Stimulated activated CD8-positive, alpha-beta memory T cell treated with anti-CD3 and anti-CD28 coated beads, Interleukin-7, amount 100 ng/mL, for 1 hour (primary cell): ENCODE results near the gene CDX2.
"Not testable (repeated sequence)": the region's sequence is repeated elsewhere in the genome, so short reads cannot be mapped to it uniquely, and the experiment has no call there.

Experiments used
- DNase-seq, 2 donors: peaks; one replicate each; pipeline ENCODE4 v3.0.0-alpha.2; 2020; ENCODE audit warnings: low read depth in 2 of 2

Gene CDX2, protein sequence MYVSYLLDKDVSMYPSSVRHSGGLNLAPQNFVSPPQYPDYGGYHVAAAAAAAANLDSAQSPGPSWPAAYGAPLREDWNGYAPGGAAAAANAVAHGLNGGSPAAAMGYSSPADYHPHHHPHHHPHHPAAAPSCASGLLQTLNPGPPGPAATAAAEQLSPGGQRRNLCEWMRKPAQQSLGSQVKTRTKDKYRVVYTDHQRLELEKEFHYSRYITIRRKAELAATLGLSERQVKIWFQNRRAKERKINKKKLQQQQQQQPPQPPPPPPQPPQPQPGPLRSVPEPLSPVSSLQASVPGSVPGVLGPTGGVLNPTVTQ

DNA sequence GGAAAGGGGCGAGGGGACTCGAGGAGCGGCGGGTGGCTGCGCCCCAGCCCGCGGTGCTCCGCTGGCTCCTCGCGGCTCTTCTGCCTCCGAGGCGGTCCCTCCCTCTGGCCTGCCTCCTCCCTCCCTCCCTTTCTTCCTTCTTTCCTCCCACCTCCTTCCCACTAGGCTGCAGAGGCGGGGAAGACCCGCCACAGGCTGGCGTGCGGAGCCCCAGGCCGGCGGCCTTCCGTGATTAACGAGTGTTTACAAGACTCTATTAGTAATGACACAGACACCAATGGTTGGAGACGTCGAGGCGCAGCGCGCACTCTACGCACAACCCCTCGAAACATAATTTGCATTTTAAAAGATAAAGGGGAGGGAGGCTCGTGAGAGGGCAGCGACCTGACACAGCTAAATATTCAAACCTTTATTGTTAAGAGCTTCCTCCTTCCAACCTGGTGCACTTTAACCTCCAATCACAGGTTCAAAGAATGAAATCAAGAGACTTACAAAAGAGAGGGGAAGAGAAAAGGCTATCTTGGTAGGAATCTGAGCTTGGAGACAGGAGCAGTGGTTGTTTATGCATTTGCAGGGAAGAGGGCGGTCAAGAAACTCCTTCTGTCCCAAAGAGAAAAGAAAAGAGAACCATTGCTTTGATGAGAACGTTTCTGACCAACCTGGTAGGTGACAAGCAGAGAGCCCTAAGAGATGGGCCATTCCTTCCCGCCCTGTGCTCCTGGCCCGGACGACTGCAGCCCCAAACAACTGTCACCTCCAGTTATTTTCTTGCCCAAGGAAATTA, at the start of gene CDX2:
CDX2 (minus strand) TSS at position 234 of the 784 bp plus-strand sequence. CDS start 309 bp downstream, outside the sequence.
- no peak for DNase-seq

DNA sequence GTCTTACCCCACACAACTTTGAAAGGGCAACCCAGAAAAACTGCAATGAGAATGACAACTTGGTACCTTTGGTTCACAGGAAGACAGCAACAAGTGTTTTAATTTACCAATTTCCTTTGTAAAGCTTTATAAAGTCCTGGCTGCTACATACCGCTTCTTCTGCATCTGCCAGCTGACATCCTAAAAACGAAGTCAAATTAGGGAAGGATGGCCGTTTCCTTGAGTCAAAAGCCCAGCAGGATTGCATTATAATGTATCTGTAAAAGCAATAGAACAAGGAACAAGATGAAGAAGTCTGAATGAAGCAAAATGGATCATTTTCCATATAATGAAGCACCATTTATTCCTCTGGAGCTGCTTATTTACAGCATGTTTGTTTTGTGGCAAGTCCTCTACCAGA, 45.2 kb upstream of the CDX2 start:
- DNase-seq = no peak

DNA sequence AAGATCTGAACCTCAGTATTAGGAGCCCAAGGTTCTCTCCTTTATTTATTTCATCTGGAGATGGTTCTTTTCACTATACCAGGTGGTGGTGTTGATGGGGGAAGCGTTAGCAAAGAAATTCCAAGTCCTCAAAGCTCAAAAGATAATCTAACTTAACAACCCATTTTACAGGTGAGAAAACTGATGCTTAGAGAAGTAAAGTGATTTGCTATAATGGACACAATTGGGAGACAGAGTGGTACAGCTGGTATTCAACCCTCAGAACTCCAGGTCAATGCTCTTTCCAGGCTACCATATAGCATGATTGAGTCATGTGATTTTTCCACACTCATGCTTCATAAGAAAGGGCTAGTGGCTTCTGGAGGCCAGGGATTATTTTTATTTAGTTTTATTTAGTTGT, 44.4 kb upstream of the CDX2 start:
- no peak for DNase-seq

DNA sequence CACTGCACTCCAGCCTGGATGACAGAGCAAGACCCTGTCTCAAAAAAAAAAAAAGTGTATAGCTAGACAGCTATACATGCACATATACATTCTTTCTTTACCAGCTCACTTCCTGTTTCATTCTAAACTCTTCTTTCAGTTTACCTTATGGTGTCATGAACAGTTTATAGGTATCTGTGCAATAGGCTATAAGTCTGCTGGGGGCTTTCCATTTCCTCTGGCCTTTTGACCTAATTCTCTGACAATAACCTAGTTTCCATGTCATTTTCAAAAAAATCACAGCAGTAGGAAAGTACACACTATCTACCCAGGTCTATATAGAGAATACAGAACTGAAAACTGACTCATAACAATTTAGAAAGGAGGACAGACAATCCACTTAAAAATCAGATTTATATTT, 43.8 kb upstream of the CDX2 start:
- no peak for DNase-seq

DNA sequence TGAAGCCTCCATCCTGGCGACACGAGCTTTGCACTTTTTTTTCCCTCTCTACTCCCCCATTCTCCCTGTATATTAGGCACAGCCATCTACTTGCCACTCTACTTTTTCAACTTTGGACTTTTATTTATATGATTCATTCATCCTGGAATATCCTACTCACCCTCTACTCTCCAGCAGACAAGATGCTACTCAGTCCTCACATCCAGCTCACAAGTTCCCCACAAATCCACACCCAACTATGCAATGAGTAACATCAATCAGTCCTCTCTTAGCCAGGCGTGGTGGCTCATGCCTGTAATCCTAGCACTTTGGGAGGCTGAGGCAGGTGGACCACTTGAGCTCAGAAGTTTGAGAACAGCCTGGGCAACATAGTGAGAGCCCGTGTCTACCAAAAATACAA, 43.3 kb upstream of the CDX2 start:
- DNase-seq = no peak

DNA sequence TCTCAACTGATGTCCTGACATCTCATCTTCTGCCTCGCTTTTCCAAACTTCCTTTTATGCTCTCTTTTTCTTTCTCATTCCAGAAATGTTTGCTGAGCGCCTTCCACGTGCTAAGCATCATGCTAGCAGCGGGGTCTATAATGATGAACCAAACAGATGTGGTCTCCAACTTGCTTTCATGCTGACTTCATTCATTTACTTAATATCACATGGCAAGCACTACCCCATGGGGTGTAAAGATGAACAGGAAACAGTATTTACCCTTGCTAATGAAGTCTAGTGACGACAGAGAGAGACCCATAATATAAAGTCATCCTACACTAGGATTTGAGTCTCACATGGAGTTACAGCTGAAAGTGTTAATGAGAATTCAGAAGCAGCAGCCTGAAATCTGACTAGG, 40.9 kb upstream of the CDX2 start:
- DNase-seq = no peak

DNA sequence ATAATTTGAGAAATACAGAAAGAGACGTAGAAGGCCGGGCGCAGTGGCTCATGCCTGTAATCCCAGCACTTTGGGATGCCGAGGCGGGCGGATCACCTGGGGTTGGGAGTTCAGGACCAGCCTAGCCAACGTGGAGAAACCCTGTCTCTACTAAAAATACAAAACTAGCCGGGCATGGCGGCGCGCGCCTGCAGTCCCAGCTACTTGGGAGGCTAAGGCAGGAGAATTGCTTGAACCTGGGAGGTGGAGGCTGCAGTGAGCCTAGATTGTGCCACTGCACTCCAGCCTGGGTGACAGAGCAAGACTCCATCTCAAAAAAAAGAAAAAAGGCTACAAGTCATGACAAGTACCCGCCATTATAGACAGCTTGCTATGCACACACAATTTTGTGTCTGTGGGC, 35.9 kb upstream of the CDX2 start:
- DNase-seq = not testable (repeated sequence)

DNA sequence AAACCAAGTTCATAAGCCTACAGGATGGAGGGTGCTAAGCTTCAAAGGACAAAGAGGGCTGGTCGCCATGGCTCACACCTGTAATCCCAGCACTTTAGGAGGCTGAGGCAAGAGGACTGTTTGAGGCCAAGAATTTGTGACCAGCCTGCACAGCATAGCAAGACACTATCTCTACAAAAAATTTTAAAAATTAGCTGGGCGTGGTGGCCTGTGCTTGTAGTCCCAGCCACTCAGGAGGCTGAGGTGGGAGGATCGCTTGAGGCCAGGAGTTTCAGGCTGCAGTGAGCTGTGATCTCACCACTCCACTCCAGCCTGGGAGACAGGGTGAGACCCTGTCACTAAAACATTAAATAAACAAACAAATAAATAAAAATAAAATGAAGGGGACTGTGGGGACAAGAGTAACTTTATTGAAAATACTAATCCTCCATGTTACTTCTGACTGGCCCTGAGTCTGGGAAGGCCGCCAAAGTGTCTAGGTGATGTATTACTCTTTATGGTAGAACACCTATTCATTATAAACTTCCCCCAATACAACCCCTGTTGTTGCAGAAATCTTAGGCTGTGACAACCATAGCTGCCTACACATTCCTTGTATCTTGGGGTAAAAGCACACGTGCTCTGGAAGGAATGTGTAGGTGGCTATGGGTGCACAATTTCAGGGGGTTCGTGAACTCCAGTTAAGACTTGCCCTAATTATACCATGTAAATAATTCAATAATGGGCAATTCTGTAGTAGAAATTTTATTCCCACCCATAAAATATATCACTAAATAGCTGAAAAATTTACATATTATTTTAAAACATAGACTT, 34.0 kb upstream of the CDX2 start:
- DNase-seq = no peak

DNA sequence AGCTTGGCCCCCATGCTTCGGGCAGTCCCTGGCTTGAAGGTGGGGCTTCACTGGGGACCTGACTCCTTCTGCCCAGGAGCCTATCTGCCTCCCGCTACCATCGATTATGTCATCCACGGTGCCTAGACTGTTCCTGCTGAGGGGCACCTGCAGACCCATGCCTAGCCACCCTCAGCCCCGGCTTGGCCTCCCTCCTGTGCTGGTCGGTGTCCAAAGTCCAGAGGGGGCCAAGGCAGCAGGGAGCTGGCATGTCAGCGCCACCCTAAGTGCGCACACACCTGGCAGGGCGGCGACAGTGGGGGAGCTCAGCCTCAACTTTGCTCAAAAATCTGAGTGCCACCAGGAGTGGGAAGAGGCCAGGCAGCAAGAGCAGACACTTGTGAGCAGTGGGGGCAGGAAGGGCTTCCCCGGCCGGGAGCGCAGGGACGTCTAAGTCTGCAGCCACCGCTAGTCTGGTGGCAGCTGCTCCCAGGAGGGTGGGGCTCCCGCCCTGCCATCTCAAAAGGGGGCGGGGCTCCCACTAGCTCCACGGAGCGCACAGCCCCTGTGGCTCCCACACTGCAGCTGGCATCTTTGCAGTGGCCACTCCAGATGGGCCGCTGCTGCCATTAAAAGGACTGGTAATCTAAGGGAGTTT, 32.8 kb upstream of the CDX2 start:
- DNase-seq = no peak

DNA sequence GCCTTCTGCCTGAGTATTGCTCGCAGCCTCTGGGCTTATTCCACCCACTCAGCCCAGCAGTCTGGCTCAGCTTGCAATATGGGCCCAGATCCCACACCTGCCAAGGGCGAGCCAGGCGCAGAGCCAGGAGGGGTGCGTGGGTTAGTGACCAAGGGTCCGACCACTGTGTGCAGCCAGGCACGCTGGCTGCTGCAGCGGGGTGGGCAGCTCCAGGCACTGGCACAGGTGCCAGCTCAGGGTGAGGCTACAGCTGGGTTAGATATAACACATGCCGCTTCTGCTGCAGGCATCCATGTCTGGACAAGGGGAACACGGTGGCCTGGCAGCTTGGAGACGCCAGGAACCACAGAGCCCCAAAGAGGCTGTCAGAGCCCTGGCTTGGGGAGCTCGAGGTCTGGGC, 31.9 kb upstream of the CDX2 start:
- no peak for DNase-seq

DNA sequence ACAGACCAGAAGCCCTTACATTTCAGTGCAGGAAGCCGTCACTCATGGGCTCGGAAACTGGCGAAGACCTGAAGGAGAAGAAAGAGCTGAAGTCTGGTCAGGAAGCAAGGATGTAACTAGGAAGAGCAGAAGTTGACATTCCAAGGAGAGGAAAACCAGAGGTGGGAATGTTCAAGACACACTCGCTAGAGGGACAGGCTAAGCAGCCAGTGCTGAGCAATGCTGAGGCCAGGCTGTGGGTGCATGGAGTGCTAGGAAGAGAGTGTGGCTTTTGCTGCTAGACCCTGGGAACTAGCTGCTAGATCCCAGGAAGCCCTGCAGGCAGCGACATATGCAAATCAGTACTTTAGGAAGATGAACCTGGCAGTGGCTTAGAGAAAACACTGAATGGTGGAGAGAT, 31.5 kb upstream of the CDX2 start:
- no peak for DNase-seq

DNA sequence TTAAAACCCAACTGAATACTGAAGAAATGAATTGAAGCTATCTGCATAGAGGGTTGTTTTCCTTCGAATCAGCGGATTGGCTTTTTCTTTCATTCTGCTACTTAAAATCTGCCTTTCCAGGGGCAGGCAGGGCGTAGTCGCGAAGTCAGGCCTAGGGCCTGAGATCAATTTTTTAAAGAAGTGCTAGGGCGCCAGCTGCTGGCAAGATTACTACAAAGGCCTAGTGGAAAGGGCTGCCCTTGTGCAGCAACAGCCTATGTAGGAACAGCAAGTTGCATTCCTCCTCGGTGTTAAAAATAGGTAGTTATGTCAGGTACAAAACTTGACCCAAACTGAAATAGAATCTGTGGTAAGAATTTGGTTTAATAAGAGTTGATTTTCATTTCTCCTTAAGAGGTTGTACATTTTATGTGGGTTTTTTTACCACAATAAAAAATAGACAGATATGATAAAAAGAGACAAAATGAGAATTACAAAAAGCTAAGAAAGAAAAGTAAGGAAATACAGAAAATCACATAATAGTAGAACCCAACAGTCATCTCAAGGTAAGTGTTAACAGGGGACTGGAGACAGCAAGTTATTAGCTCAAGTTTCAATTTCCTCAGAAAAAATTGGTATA, 28.9 kb upstream of the CDX2 start:
- no peak for DNase-seq

DNA sequence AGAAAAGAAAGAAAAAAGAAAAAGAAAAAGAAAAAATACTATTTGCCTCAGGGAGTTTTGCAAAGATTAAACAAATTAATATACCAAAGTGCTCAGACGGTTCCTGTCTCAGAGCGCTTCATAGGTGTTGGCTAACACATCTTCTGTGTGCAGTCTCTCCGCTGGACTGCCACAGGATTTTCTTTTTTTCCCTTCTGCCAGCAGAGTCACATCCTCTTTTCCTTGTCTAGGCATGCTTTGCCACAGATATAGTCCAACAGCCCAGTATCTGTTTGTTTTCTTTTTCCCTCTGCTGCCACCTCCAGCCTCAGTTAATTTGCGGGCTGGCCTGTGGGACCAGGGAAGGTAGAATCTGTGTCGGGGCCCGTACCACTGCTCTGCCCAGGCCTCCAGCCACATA, 22.8 kb upstream of the CDX2 start:
- DNase-seq = no peak

DNA sequence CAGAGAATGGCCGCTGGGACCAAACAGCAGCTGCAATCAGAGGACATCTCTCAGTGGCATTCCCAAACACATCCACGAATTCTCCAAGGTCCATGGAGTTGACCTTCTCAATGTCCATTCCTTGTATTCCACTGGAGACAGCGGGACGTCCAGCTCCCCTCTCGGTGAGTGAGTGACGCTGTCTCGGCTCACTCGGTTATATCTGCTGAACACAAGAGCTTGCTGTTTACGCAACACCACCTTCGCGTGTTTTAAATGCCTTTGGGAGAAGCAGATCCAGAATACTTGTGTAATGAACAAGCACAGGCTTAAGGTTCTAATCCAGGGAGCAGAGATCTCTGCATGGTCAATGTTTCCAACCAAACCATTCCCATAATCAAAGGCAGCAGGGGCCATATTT, 19.4 kb upstream of the CDX2 start, which contains the start of gene URAD:
URAD (minus strand) TSS at position 174 of the 400 bp plus-strand sequence; CDS start at position 118, 56 bp downstream.
- no peak for DNase-seq

DNA sequence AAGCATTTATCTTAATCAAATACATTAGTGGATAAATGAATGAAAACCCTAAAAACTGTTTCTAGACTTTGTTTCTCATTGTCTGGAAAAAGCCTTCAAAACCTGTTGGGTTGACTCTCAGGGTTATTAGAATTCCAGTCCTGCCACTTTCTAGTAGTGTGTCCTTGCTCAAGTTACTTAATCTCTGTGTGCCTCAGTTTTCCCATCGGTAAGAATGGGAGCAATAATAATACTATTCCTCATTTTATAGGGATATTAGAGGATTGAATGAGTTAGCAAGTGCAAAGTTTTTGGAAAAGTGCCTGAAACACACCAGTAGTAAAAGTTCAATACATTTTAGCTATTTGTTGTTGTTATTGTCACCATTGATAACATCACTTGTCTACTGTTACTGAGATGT, 16.5 kb upstream of the CDX2 start:
- no peak for DNase-seq

DNA sequence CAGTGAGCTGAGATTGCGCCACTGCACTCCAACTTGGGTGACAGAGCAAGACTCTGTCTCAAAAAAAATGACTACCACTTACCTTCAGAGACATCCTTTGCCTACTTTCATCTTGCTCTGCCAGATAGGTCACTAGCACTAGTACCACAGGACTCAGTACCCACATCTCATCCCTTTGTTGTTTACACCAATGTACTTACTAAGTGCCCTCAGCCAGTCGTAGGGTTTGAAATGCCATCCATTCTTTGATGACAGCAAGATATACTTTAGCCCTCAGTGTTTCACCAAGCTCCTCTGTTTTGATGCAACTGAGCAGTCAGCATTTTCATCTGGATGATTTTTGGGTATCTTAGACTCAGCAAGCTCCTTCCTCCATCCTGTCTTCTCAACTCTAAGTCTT, 13.2 kb upstream of the CDX2 start:
- no peak for DNase-seq

DNA sequence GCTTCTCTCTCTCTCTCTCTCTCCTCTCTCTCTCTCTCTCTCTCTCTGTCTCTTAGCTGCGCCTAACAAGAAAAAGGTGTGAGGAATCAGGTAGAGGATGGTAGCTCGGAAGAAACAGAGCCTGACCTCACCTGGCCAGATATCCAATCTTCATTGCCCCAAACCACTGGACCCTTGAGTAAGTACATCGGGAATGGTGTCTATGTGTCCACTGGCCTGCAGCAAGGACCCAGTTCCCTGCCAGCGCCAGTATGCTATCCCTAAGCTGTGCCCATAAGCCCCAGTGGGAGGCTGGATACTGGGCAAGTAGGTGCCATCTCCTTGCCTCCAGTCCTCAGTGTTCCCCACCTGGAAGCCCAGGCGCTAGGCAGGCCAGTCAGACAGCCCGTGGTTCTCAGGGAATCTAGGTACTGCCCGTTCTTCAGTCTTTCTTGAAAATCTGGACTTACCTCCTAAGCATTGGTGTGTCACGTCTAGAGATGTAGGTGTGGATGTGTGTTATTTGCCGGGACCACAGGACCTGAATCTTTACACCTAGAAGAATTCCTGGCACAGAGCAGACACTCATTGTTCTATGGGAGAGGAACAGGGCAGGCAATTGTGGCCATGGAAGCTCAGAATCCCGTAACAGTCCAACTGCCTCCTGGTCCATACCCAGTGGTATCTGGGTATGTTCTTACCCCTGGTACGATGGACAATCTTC, 12.0 kb upstream of the CDX2 start:
- DNase-seq = no peak

DNA sequence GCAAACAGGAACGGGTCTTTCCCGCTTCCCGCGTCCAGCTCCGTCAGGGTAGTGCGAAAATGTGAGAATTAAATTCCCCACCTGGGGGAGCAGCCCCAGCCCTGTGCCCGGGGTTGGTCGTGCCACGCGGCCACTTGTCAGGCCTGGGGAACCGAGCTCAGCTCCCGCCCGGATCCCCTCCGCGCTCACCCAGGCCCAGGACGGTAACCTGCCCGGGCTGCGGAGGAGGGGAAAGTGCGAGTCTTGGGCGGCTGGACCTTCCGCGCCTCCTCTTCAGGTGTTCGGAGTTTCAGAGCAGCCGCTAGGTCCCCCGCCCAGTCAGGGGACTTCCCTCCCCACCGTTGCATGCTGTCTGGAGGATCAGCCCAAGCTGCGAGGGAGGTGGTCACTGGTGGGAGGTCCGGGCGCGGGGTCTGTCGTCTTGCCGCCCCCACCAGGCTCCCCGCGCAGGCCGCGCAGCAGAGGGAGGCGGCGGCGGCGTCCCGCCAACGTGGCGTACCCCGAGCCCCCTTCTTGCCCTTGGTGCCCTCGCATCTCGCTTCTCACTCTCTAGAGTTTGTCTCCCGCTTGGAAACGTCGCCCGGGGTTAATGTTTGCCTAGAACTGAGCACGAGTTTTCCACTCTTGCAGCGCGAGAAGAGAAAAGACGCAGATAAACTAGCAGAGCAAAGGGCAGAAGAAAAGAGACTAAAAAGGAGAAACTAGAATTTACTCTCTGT, 11.3 kb upstream of the CDX2 start:
- no peak for DNase-seq

DNA sequence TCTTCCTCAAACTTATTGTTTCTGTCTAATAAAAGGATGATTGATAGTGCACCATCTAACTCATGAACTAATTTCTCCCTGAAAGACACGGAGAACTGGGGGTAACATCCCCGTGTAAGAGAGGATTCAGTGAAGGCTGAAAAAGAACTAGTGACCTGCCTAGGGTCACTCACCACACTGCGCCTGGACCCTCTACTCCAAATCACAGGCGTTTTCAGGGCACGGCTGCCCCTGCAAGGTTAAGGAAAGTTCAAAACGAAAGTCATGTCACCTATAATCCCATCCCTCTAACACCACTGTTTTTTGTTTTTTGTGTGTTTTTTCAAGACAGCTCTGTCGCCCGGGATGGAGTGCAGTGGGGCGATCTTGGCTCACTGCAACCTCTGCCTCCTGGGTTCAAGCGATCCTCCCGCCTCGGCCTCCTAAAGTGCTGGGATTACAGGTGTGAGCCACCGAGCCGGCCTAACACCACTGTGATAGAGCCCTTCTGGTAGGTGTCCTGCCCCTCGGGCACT, 10.7 kb upstream of the CDX2 start:
- no peak for DNase-seq
